MG63 (cell line): ENCODE measurements around the gene MS4A10. TPM values are rescaled to one million over a fixed set of nuclear protein-coding genes. Genes with fewer than 3 reads are reported as not detected.
"Not testable (repeated sequence)": the region's sequence is repeated elsewhere in the genome, so short reads cannot be mapped to it uniquely, and the experiment has no call there.

Experiments used
- DNase-seq: peaks from one replicate; pipeline ENCODE4 v3.0.0-alpha.2; 2020
- H3K27me3 ChIP-seq: fragments of 250-450 bp; sonication (Bioruptor Pico); 2 replicates; pipeline ENCODE4 v1.5.1; 2020; ENCODE audit warnings: mild to moderate bottlenecking, moderate library complexity
- H3K36me3 ChIP-seq: fragments of 250-450 bp; sonication (Bioruptor Pico); 2 replicates; pipeline ENCODE4 v1.5.1; 2020; ENCODE audit warnings: mild to moderate bottlenecking, moderate library complexity
- H3K4me3 ChIP-seq: fragments of 250-450 bp; sonication (Bioruptor Pico); 2 replicates; pipeline ENCODE4 v1.5.1; 2020; ENCODE audit warnings: mild to moderate bottlenecking, moderate library complexity
- H3K9me3 ChIP-seq: fragments of 250-450 bp; sonication (Bioruptor Pico); 2 replicates; pipeline ENCODE4 v1.5.1; 2020; ENCODE audit warnings: mild to moderate bottlenecking, moderate library complexity
- total RNA-seq: library from RNA; depleted of rRNA; stranded (reverse); fragments of >200 nt; shearing (Covaris generic); gene quantifications from 2 replicates; pipeline ENCODE4 v1.2.3, GENCODE V29; 2014; ENCODE audit warnings: low replicate concordance; rRNA removed

The MS4A10 gene
- total RNA-seq, result not detected in 2 replicates

- Histone ChIP-seq H3K27me3 (no peaks in the 10 kb centered on the region), H3K9me3 (no peaks in the 10 kb centered on the region), H3K4me3 (no peak within 1 kb of the TSS), H3K36me3 (no peaks in the 10 kb centered on the region)
- no peak for DNase-seq
These were observed at the start of gene MS4A10 for GRCh38 chr11:60785136-60785535. Gene MS4A10 (plus strand): TSS chr11:60785333. CDS start chr11:60790336, 5,003 bp downstream.

GRCh38 chr11:60739114-60739513 lies 46.0 kb upstream of the MS4A10 start:
- H3K9me3 ChIP-seq, result peaks cover 3% of the 10 kb centered on the region; the same call in 1 of the 2 replicates
- H3K4me3 ChIP-seq, result no peak overlapping the region
- H3K36me3 ChIP-seq, result no peaks in the 10 kb centered on the region
- no peak for DNase-seq
- no peaks in the 10 kb centered on the region for H3K27me3 ChIP-seq

- H3K36me3 ChIP-seq, result no peaks in the 10 kb centered on the region
- H3K4me3 ChIP-seq, result no peak overlapping the region
- DNase-seq, result no peak
- peaks cover 3% of the 10 kb centered on the region; the same call in 1 of the 2 replicates for H3K9me3 ChIP-seq
- H3K27me3 ChIP-seq, result no peaks in the 10 kb centered on the region
These were observed 44.6 kb upstream of the MS4A10 start for GRCh38 chr11:60740573-60740972.

- H3K27me3 ChIP-seq, result no peaks in the 10 kb centered on the region
- no peak overlapping the region for H3K4me3 ChIP-seq
- no peak for DNase-seq
- peaks cover 3% of the 10 kb centered on the region; the same call in 1 of the 2 replicates for H3K9me3 ChIP-seq
- H3K36me3 ChIP-seq, result no peaks in the 10 kb centered on the region
These were observed 43.7 kb upstream of the MS4A10 start for GRCh38 chr11:60741421-60741820.

- no peak for DNase-seq
- H3K36me3 ChIP-seq, result no peaks in the 10 kb centered on the region
- no peaks in the 10 kb centered on the region for H3K27me3 ChIP-seq
- peaks cover 3% of the 10 kb centered on the region; the same call in 1 of the 2 replicates for H3K9me3 ChIP-seq
- no peak overlapping the region for H3K4me3 ChIP-seq
These were observed 42.1 kb upstream of the MS4A10 start for GRCh38 chr11:60743058-60743457.

- no peak for DNase-seq
- Histone ChIP-seq H3K36me3 (no peaks in the 10 kb centered on the region), H3K4me3 (no peak overlapping the region), H3K9me3 (peaks cover 3% of the 10 kb centered on the region; the same call in 1 of the 2 replicates), H3K27me3 (no peaks in the 10 kb centered on the region)
These were observed 41.0 kb upstream of the MS4A10 start for GRCh38 chr11:60744114-60744513.

- H3K4me3 ChIP-seq, result no peak overlapping the region
- no peak for DNase-seq
- H3K27me3 ChIP-seq, result no peaks in the 10 kb centered on the region
- H3K36me3 ChIP-seq, result no peaks in the 10 kb centered on the region
- no peaks in the 10 kb centered on the region for H3K9me3 ChIP-seq
These were observed 37.7 kb upstream of the MS4A10 start for GRCh38 chr11:60747359-60747873.

- no peaks in the 10 kb centered on the region for H3K36me3 ChIP-seq
- no peaks in the 10 kb centered on the region for H3K9me3 ChIP-seq
- no peak overlapping the region for H3K4me3 ChIP-seq
- H3K27me3 ChIP-seq, result 0 out of 2 replicates have a peak, but pooled peaks cover 3% of the 10 kb centered on the region
- DNase-seq, result no peak
These were observed 36.9 kb upstream of the MS4A10 start for GRCh38 chr11:60748225-60748624.

- no peak for DNase-seq
These were observed 36.3 kb upstream of the MS4A10 start for GRCh38 chr11:60748821-60749220.

GRCh38 chr11:60750911-60751310 lies 34.2 kb upstream of the MS4A10 start:
- no peak overlapping the region for H3K4me3 ChIP-seq
- no peak for DNase-seq
- H3K36me3 ChIP-seq, result no peaks in the 10 kb centered on the region
- 0 out of 2 replicates have a peak, but pooled peaks cover 5% of the 10 kb centered on the region for H3K27me3 ChIP-seq
- H3K9me3 ChIP-seq, result no peaks in the 10 kb centered on the region

More at GRCh38 chr11:60748821-60749220, 36.3 kb upstream of the MS4A10 start:
- no peak overlapping the region for H3K4me3 ChIP-seq
- 0 out of 2 replicates have a peak, but pooled peaks cover 5% of the 10 kb centered on the region for H3K27me3 ChIP-seq
- H3K9me3 ChIP-seq, result no peaks in the 10 kb centered on the region
- no peaks in the 10 kb centered on the region for H3K36me3 ChIP-seq

GRCh38 chr11:60753309-60753708 lies 31.8 kb upstream of the MS4A10 start:
- Histone ChIP-seq H3K36me3 (no peaks in the 10 kb centered on the region), H3K27me3 (peaks cover 9% of the 10 kb centered on the region), H3K9me3 (no peaks in the 10 kb centered on the region), H3K4me3 (no peak overlapping the region)
- no peak for DNase-seq

GRCh38 chr11:60754887-60755286 lies 30.2 kb upstream of the MS4A10 start:
- Histone ChIP-seq H3K27me3 (peaks cover 9% of the 10 kb centered on the region), H3K4me3 (no peak overlapping the region), H3K36me3 (no peaks in the 10 kb centered on the region), H3K9me3 (no peaks in the 10 kb centered on the region)
- no peak for DNase-seq

GRCh38 chr11:60756307-60757032 lies 28.7 kb upstream of the MS4A10 start, which contains the start of gene MS4A15:
Gene MS4A15 (plus strand): TSS chr11:60756867. CDS start chr11:60763734, 6,867 bp downstream.
- Histone ChIP-seq H3K4me3 (no peak within 1 kb of the TSS), H3K36me3 (no peaks in the 10 kb centered on the region), H3K9me3 (no peaks in the 10 kb centered on the region), H3K27me3 (peaks cover 9% of the 10 kb centered on the region)
- no peak for DNase-seq

- H3K36me3 ChIP-seq, result no peaks in the 10 kb centered on the region
- peaks cover 9% of the 10 kb centered on the region for H3K27me3 ChIP-seq
- no peak overlapping the region for H3K4me3 ChIP-seq
- H3K9me3 ChIP-seq, result no peaks in the 10 kb centered on the region
- no peak for DNase-seq
These were observed 27.8 kb upstream of the MS4A10 start for GRCh38 chr11:60757231-60757800.

GRCh38 chr11:60758671-60759070 lies 26.5 kb upstream of the MS4A10 start:
- DNase-seq, H3K36me3 ChIP-seq, H3K4me3 ChIP-seq, H3K9me3 ChIP-seq, H3K27me3 ChIP-seq: not testable (repeated sequence)

- DNase-seq, H3K9me3 ChIP-seq, H3K36me3 ChIP-seq, H3K27me3 ChIP-seq, H3K4me3 ChIP-seq: not testable (repeated sequence)
These were observed 25.5 kb upstream of the MS4A10 start for GRCh38 chr11:60759438-60760225.
